Measurements from ENCODE around the gene GABARAP.

The GABARAP gene

GRCh38 chr17:7222972-7223292, 19.3 kb downstream of the GABARAP start:
- H3K27ac ChIP-seq (ENCODE audit: low read depth, low read length) = no peak overlapping the region

GRCh38 chr17:7222093-7222971, 19.9 kb downstream of the GABARAP start:
- H3F3A ChIP-seq (ENCODE audit: insufficient read depth) = peaks cover 11% of the 10 kb centered on the region; the same call in 1 of the 2 replicates
- H2AFZ ChIP-seq (ENCODE audit: low read depth, low read length, severe bottlenecking) = no peak overlapping the region
- H3K27ac ChIP-seq (ENCODE audit: low read depth, low read length) = no peak overlapping the region
- H3K4me2 ChIP-seq (ENCODE audit: low read depth, low read length, poor library complexity, severe bottlenecking) = no peak overlapping the region
- no peaks in the 10 kb centered on the region for H3K9me2 ChIP-seq (replicated peaks; ENCODE audit: insufficient read depth, low read length)
- no peaks in the 10 kb centered on the region for H3K79me2 ChIP-seq (ENCODE audit: insufficient read depth, low read length)
- TF ChIP-seq, protein P1, sequence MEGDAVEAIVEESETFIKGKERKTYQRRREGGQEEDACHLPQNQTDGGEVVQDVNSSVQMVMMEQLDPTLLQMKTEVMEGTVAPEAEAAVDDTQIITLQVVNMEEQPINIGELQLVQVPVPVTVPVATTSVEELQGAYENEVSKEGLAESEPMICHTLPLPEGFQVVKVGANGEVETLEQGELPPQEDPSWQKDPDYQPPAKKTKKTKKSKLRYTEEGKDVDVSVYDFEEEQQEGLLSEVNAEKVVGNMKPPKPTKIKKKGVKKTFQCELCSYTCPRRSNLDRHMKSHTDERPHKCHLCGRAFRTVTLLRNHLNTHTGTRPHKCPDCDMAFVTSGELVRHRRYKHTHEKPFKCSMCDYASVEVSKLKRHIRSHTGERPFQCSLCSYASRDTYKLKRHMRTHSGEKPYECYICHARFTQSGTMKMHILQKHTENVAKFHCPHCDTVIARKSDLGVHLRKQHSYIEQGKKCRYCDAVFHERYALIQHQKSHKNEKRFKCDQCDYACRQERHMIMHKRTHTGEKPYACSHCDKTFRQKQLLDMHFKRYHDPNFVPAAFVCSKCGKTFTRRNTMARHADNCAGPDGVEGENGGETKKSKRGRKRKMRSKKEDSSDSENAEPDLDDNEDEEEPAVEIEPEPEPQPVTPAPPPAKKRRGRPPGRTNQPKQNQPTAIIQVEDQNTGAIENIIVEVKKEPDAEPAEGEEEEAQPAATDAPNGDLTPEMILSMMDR (IDR thresholded peaks at IDR 0.05; ENCODE audit: insufficient read depth, low read length, poor library complexity, severe bottlenecking) = no peak
- no peak for TF ChIP-seq EZH2phosphoT487 (conservative IDR thresholded peaks at IDR 0.05; ENCODE audit: low read length)
- no peak overlapping the region for H3K4me3 ChIP-seq (ENCODE audit: insufficient read depth, low read length, poor library complexity, severe bottlenecking)
- H3K9ac ChIP-seq (ENCODE audit: low read length) = no peak overlapping the region
- no peaks in the 10 kb centered on the region for H3K9me3 ChIP-seq (ENCODE audit: insufficient read depth, low read length)
- no peaks in the 10 kb centered on the region for H3K27me3 ChIP-seq (ENCODE audit: low read length)
- H3K36me3 ChIP-seq (ENCODE audit: low read length) = no peaks in the 10 kb centered on the region
- no peaks in the 10 kb centered on the region for H4K20me1 ChIP-seq (ENCODE audit: low read depth, low read length)

More at GRCh38 chr17:7222972-7223292, 19.3 kb downstream of the GABARAP start:
- Histone ChIP-seq H3F3A (ENCODE audit: insufficient read depth) (peaks cover 11% of the 10 kb centered on the region; the same call in 1 of the 2 replicates), H2AFZ (ENCODE audit: low read depth, low read length, severe bottlenecking) (no peak overlapping the region), H3K36me3 (ENCODE audit: low read length) (no peaks in the 10 kb centered on the region), H3K27me3 (ENCODE audit: low read length) (no peaks in the 10 kb centered on the region), H3K79me2 (ENCODE audit: insufficient read depth, low read length) (no peaks in the 10 kb centered on the region), H3K9me3 (ENCODE audit: insufficient read depth, low read length) (no peaks in the 10 kb centered on the region), H3K9me2 (replicated peaks; ENCODE audit: insufficient read depth, low read length) (no peaks in the 10 kb centered on the region), H3K4me2 (ENCODE audit: low read depth, low read length, poor library complexity, severe bottlenecking) (no peak overlapping the region), H4K20me1 (ENCODE audit: low read depth, low read length) (no peaks in the 10 kb centered on the region), H3K4me3 (ENCODE audit: insufficient read depth, low read length, poor library complexity, severe bottlenecking) (no peak overlapping the region), H3K9ac (ENCODE audit: low read length) (no peak overlapping the region)
- no peak for TF ChIP-seq EZH2phosphoT487 (conservative IDR thresholded peaks at IDR 0.05; ENCODE audit: low read length)
- TF ChIP-seq, protein P1 (IDR thresholded peaks at IDR 0.05; ENCODE audit: insufficient read depth, low read length, poor library complexity, severe bottlenecking) = no peak

- TF ChIP-seq, protein P1 (IDR thresholded peaks at IDR 0.05; ENCODE audit: insufficient read depth, low read length, poor library complexity, severe bottlenecking) = no peak
- no peak for TF ChIP-seq EZH2phosphoT487 (conservative IDR thresholded peaks at IDR 0.05; ENCODE audit: low read length)
- H3K9ac ChIP-seq (ENCODE audit: low read length) = no peak overlapping the region
- H3K27ac ChIP-seq (ENCODE audit: low read depth, low read length) = no peak overlapping the region
These were observed 20.8 kb downstream of the GABARAP start for GRCh38 chr17:7221278-7222092.

More at GRCh38 chr17:7221278-7222092, 20.8 kb downstream of the GABARAP start:
- Histone ChIP-seq H3K27me3 (ENCODE audit: low read length) (no peaks in the 10 kb centered on the region), H2AFZ (ENCODE audit: low read depth, low read length, severe bottlenecking) (no peak overlapping the region), H3K9me3 (ENCODE audit: insufficient read depth, low read length) (no peaks in the 10 kb centered on the region), H3F3A (ENCODE audit: insufficient read depth) (peaks cover 11% of the 10 kb centered on the region; the same call in 1 of the 2 replicates), H3K36me3 (ENCODE audit: low read length) (no peaks in the 10 kb centered on the region), H3K4me2 (ENCODE audit: low read depth, low read length, poor library complexity, severe bottlenecking) (no peak overlapping the region), H3K79me2 (ENCODE audit: insufficient read depth, low read length) (no peaks in the 10 kb centered on the region), H4K20me1 (ENCODE audit: low read depth, low read length) (no peaks in the 10 kb centered on the region), H3K9me2 (replicated peaks; ENCODE audit: insufficient read depth, low read length) (no peaks in the 10 kb centered on the region), H3K4me3 (ENCODE audit: insufficient read depth, low read length, poor library complexity, severe bottlenecking) (no peak overlapping the region)
